ENCODE data around the gene SLC13A2. TPM values are rescaled to one million over a fixed set of nuclear protein-coding genes. Genes with fewer than 3 reads are reported as not detected.

The SLC13A2 gene
- total and polyA plus RNA-seq, 2 of the 4 experiments (the other 2 are of a cell fraction): not detected

GRCh38 chr17:28530250-28530649 lies 56.8 kb downstream of the SLC13A2 start:
- Histone ChIP-seq H3K27me3 (ENCODE audit: control insufficient read depth, insufficient read depth, low read length) (peaks cover 12% of the 10 kb centered on the region), H4K8ac (ENCODE audit: low read depth in 2 of 2, low read length in 2 of 2) (no peak overlapping the region), H4K5ac (ENCODE audit: low read depth, low read length) (no peak overlapping the region), H3K9me1 (ENCODE audit: insufficient read depth, low read length) (peaks cover 8% of the 10 kb centered on the region), H2AK5ac (ENCODE audit: low read depth, low read length) (no peak overlapping the region), H3K14ac (replicated peaks; ENCODE audit: low read depth, low read length) (no peak overlapping the region), H3K18ac (ENCODE audit: low read depth, low read length) (no peak overlapping the region), H3K36me3 (ENCODE audit: control insufficient read depth, insufficient read depth, low read length) (no peaks in the 10 kb centered on the region), H2AFZ (replicated peaks; ENCODE audit: low read length, poor library complexity) (no peak overlapping the region), H3K4ac (ENCODE audit: low read depth, low read length) (no peak overlapping the region), H3K4me3 (ENCODE audit: insufficient read depth, low read depth, low read length) (no peak overlapping the region), H2BK5ac (ENCODE audit: low read depth, low read length, poor library complexity, severe bottlenecking) (no peak overlapping the region), H2BK15ac (ENCODE audit: low read depth, low read length) (no peak overlapping the region), H3K9ac (ENCODE audit: low read depth, low read length) (no peak overlapping the region), H3K27ac (ENCODE audit: insufficient read depth, low read length) (no peak overlapping the region), H3K23ac (ENCODE audit: low read depth, low read length) (no peak overlapping the region), H3K4me2 (ENCODE audit: low read depth, low read length) (no peak overlapping the region), H4K20me1 (ENCODE audit: insufficient read depth, low read length) (no peaks in the 10 kb centered on the region), H2BK20ac (ENCODE audit: low read depth, low read length) (no peak overlapping the region), H3K56ac (ENCODE audit: extremely low read depth, insufficient read depth, low read length) (no peak overlapping the region), H2AK9ac (replicated peaks; ENCODE audit: low read depth, low read length, poor library complexity) (no peak overlapping the region), H3K9me3 (ENCODE audit: control insufficient read depth, insufficient read depth, low read length) (no peaks in the 10 kb centered on the region), H2BK120ac (ENCODE audit: low read depth, low read length) (no peak overlapping the region), H3K4me1 (ENCODE audit: control insufficient read depth, insufficient read depth, low read length) (peaks cover 21% of the 10 kb centered on the region), H4K91ac (ENCODE audit: insufficient read depth, low read depth, low read length) (no peak overlapping the region), H3K79me1 (ENCODE audit: low read depth in 1 of 2, low read length in 2 of 2) (no peaks in the 10 kb centered on the region)
- ATAC-seq (ENCODE audit: low read depth): no peak
- intact Hi-C loops (cut with micrococcal nuclease) (no loop called here), in situ Hi-C loops (cut with MboI; ENCODE audit: low sequenced_read_pairs) (no loop called here), dilution Hi-C loops (cut with HindIII; ENCODE audit: low sequenced_read_pairs, unreplicated experiment) (no loop called here)
- BruUV-seq (replicated peaks): no TSS peak
- ChIA-PET CTCF (no interaction called here), POLR2A (ENCODE audit: unreplicated experiment) (no interaction called here)
- TF ChIP-seq RFX5 (IDR thresholded peaks at IDR 0.05; ENCODE audit: low read depth, low read length) (no peak), BHLHE40 (IDR thresholded peaks at IDR 0.05; ENCODE audit: low read depth, low read length) (no peak), FOS (IDR thresholded peaks at IDR 0.05; ENCODE audit: low read depth, low read length) (no peak), SMC3 (IDR thresholded peaks at IDR 0.05; ENCODE audit: low read depth, low read length) (no peak), RAD21 (IDR thresholded peaks at IDR 0.05; ENCODE audit: low read length) (no peak), POLR2A (IDR thresholded peaks at IDR 0.05; ENCODE audit: low read depth, low read length) (no peak), MAFK (IDR thresholded peaks at IDR 0.05; ENCODE audit: low read depth, low read length) (no peak), ELK1 (IDR thresholded peaks at IDR 0.05; ENCODE audit: borderline replicate concordance, low read depth, low read length) (no peak), CTCF (conservative IDR thresholded peaks at IDR 0.05; ENCODE audit: low read depth, low read length) (no peak), MAZ (IDR thresholded peaks at IDR 0.05; ENCODE audit: borderline replicate concordance, low read depth, low read length) (no peak), CHD1 (IDR thresholded peaks at IDR 0.05; ENCODE audit: low read depth, low read length) (no peak)
- WGBS, 2 experiments (ENCODE audit: extremely low coverage in 2 of 2, insufficient read length in 1 of 2): 40% methylated on average over 1 of the region's 4 CpGs; no CpG with 5 or more reads in 1 of the 2 experiments
- no peak for DNase-seq
